Measurements from ENCODE around the gene ITPR2.

DNA sequence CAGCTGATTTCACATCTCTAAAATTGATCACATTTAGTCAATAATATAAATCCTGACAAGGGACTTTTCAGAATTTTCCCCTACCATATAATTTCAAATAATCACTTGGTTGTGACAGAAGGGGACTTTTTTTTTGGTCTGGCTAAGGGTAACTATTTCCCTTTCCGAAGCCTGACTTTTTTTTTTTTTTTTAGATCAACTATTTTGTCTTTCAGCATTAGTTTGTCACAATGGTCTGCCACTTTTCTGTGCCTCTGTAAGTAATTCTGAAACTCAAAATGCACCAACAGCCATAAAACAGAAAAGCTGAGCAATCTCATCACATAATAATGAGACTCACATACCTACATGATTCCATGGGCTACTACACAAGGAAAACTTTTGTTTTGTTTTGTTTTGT is 371.2 kb downstream of the ITPR2 start:
- no peak for TF ChIP-seq POLR2A (IDR thresholded peaks at IDR 0.05; ENCODE audit: low read depth, low read length)
- TF ChIP-seq POLR2AphosphoS5 (IDR thresholded peaks at IDR 0.05; ENCODE audit: low read depth, low read length) = no peak

All from GM12892 (cell line).